Measurements from ENCODE around the gene C1orf116.

- TF ChIP-seq CTCF (IDR thresholded peaks at IDR 0.05) = no peak
- no peak for TF ChIP-seq EZH2 (IDR thresholded peaks at IDR 0.05)
- no peak for TF ChIP-seq EZH2phosphoT487 (IDR thresholded peaks at IDR 0.05)
Measured at GRCh38 chr1:207031632-207032264, 808 bp downstream of the C1orf116 start.

Measured in neural progenitor cell (in vitro differentiated cells).